Fibroblast of lung (primary cell): ENCODE results near the gene ERVFRD-1. TPM values are rescaled to one million over a fixed set of nuclear protein-coding genes. Genes with fewer than 3 reads are reported as not detected.

Source experiments
- DNase-seq, 2 donors: peaks; one replicate each; pipeline versions ENCODE4 v3.0.0 to v3.0.0-alpha.2; 2010; ENCODE audit warnings: low read depth in 2 of 2
- H2AFZ ChIP-seq: 2 replicates; pipeline ENCODE4 v1.5.1; 2012; ENCODE audit warnings: low read length, control low read depth, inconsistent platforms
- H3K27ac ChIP-seq: 2 replicates; pipeline ENCODE4 v1.5.1; 2011; ENCODE audit warnings: low read length, control low read depth; ENCODE audit not compliant: insufficient read depth
- H3K27me3 ChIP-seq: 2 replicates; pipeline ENCODE4 v1.5.1; 2011; ENCODE audit warnings: mild to moderate bottlenecking, low read length; ENCODE audit not compliant: control insufficient read depth, insufficient read depth
- H3K36me3 ChIP-seq: 2 replicates; pipeline ENCODE4 v1.5.1; 2011; ENCODE audit warnings: low read length; ENCODE audit not compliant: control insufficient read depth, insufficient read depth
- H3K4me1 ChIP-seq: 2 replicates; pipeline ENCODE4 v1.5.1; 2011; ENCODE audit warnings: low read length; ENCODE audit not compliant: control insufficient read depth, insufficient read depth; ENCODE audit errors: extremely low read depth
- H3K4me2 ChIP-seq: 2 replicates; pipeline ENCODE4 v1.5.1; 2011; ENCODE audit warnings: low read length, control low read depth; ENCODE audit not compliant: insufficient read depth; ENCODE audit errors: extremely low read depth
- H3K4me3 ChIP-seq, 4 experiments: fragments of 200-600 bp in 1 of 4; sonication (generic) in 1 of 4; replicated peaks in 1 of 4; 2 replicates each; pipeline ENCODE4 v1.5.1; 2011 to 2016; ENCODE audit warnings: low read length in 4 of 4, low read depth in 3 of 4, mild to moderate bottlenecking in 3 of 4, control low read depth in 2 of 4, inconsistent platforms in 1 of 4, mixed read lengths in 1 of 4; ENCODE audit not compliant: insufficient read depth in 1 of 4; ENCODE audit errors: control extremely low read depth in 1 of 4
- H3K79me2 ChIP-seq: 2 replicates; pipeline ENCODE4 v1.5.1; 2012; ENCODE audit warnings: mild to moderate bottlenecking, low read length, inconsistent platforms; ENCODE audit not compliant: control insufficient read depth, insufficient read depth
- H3K9ac ChIP-seq: 2 replicates; pipeline ENCODE4 v1.5.1; 2011; ENCODE audit warnings: mild to moderate bottlenecking, low read length, control low read depth; ENCODE audit not compliant: insufficient read depth
- H3K9me3 ChIP-seq: 2 replicates; pipeline ENCODE4 v1.5.1; 2012; ENCODE audit warnings: low read depth, low read length; ENCODE audit not compliant: control insufficient read depth, insufficient read depth
- H4K20me1 ChIP-seq: 2 replicates; pipeline ENCODE4 v1.5.1; 2011; ENCODE audit warnings: low read length; ENCODE audit not compliant: control insufficient read depth, insufficient read depth; ENCODE audit errors: extremely low read depth
- EZH2 ChIP-seq: IDR thresholded peaks from 2 replicates; pipeline ENCODE4 v1.5.1; 2012; ENCODE audit warnings: low read length, control low read depth, mild to moderate bottlenecking; ENCODE audit errors: missing control alignments
- polyA plus RNA-seq, 2 donors: library from polyadenylated mRNA; depleted of rRNA in 1 of 2; stranded (reverse) in 1 of 2; unstranded in 1 of 2; fragments of >200 nt; gene quantifications; 2 replicates each; pipeline ENCODE4 v1.2.1, GENCODE V29; 2011 to 2012; ENCODE audit warnings: missing spikeins in 1 of 2
- total RNA-seq: library from RNA; depleted of rRNA; stranded (reverse); fragments of >200 nt; gene quantifications from 2 replicates; pipeline ENCODE4 v1.2.1, GENCODE V29; 2014
- TF ChIP-seq, protein P1 (sequence below), 2 donors: IDR thresholded peaks in 1 of 2; conservative IDR thresholded peaks in 1 of 2; 1 replicate in 1 of 2; 2 replicates in 1 of 2; pipeline ENCODE4 v1.5.1; 2011 to 2012; ENCODE audit warnings: low read length in 2 of 2, control low read depth in 1 of 2, inconsistent platforms in 1 of 2, low read depth in 1 of 2, mild to moderate bottlenecking in 1 of 2

The ERVFRD-1 gene
- total and polyA plus RNA-seq, 2 donors (not counting 1 experiment from before 2014, with no cell fraction given) = not detected

DNA sequence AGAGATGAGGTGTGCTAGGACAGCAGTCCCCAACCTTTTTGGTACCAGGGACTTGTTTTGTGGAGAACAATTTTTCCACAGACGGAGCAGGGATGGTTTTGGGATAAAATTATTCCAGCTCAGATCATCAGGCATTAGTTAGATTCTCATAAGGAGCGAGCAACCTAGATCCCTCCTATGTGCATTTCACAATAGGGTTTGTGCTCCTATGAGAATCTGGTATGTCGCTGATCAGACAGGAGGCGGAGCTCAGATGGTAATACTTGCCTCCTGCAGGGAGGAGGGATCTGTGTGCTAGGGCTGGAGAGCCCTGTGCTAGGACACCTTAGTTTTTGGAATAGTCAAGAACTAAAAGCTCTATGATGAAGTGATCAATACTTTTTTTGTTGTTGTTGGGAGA lies 15.4 kb downstream of the ERVFRD-1 start:
- Histone ChIP-seq H3K27ac (no peak overlapping the region), H3K4me2 (peak overlapping the region; percentile 54), H3K79me2 (peaks cover 58% of the 10 kb centered on the region), H3K27me3 (no peaks in the 10 kb centered on the region), H3K36me3 (no peaks in the 10 kb centered on the region), H3K9me3 (no peaks in the 10 kb centered on the region), H3K9ac (no peak overlapping the region), H3K4me3 (peak overlapping the region in 3 of 4 experiments; percentile 89 to 95 (median 95)), H3K4me1 (peaks cover 2% of the 10 kb centered on the region), H4K20me1 (no peaks in the 10 kb centered on the region), H2AFZ (no peak overlapping the region)
- DNase-seq = peak; percentile 70
- no peak for TF ChIP-seq EZH2
- TF ChIP-seq, protein P1, sequence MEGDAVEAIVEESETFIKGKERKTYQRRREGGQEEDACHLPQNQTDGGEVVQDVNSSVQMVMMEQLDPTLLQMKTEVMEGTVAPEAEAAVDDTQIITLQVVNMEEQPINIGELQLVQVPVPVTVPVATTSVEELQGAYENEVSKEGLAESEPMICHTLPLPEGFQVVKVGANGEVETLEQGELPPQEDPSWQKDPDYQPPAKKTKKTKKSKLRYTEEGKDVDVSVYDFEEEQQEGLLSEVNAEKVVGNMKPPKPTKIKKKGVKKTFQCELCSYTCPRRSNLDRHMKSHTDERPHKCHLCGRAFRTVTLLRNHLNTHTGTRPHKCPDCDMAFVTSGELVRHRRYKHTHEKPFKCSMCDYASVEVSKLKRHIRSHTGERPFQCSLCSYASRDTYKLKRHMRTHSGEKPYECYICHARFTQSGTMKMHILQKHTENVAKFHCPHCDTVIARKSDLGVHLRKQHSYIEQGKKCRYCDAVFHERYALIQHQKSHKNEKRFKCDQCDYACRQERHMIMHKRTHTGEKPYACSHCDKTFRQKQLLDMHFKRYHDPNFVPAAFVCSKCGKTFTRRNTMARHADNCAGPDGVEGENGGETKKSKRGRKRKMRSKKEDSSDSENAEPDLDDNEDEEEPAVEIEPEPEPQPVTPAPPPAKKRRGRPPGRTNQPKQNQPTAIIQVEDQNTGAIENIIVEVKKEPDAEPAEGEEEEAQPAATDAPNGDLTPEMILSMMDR (conservative IDR thresholded peaks at IDR 0.05 in 1 of 2, IDR thresholded peaks at IDR 0.05 in 1 of 2; ENCODE audit: low read depth in 1 of 2, low read length in 2 of 2) = no peak

- H3K4me2 ChIP-seq = peak overlapping the region; percentile 82
- H3K79me2 ChIP-seq = peaks cover 50% of the 10 kb centered on the region
- H3K36me3 ChIP-seq = no peaks in the 10 kb centered on the region
- DNase-seq = peak in 1 of 2 donors; percentile 5
- peaks cover 2% of the 10 kb centered on the region for H3K4me1 ChIP-seq
- no peak for TF ChIP-seq EZH2
- TF ChIP-seq, protein P1 (conservative IDR thresholded peaks at IDR 0.05 in 1 of 2, IDR thresholded peaks at IDR 0.05 in 1 of 2; ENCODE audit: low read depth in 1 of 2, low read length in 2 of 2) = no peak
- H3K27ac ChIP-seq = peak overlapping the region; percentile 98
- H3K27me3 ChIP-seq = no peaks in the 10 kb centered on the region
- H3K9me3 ChIP-seq = no peaks in the 10 kb centered on the region
- peak overlapping the region; percentile 88 to 95 (median 92) for H3K4me3 ChIP-seq
- H2AFZ ChIP-seq = no peak overlapping the region
- peak overlapping the region; percentile 99 for H3K9ac ChIP-seq
- no peaks in the 10 kb centered on the region for H4K20me1 ChIP-seq
Measured at GRCh38 chr6:11094941-11095340, 16.6 kb downstream of the ERVFRD-1 start.

DNA sequence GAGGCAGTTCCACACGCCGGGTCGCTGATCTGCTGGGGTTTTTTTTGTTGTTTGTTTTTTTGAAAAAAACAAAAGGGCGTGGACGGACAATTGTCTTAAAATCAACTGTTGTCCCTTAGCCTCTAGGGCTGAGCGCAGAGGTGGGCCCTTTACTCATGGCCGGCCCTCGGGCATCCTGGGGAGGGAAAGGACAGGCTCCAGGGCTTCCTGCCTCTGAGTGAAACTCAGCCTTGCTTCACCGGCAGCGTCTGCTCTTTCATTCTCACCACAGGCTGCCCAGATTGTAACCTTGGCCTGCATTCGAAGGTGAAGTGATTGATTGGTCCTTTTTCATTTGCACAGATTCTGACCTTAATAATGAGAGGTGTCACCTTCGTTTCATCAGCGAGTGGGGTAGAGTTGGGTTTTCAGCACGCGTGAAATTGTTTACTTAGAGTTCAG lies 17.1 kb downstream of the ERVFRD-1 start:
- Histone ChIP-seq H2AFZ (peak overlapping the region; percentile 95), H3K36me3 (no peaks in the 10 kb centered on the region), H3K4me2 (peak overlapping the region; percentile 82), H3K27ac (peak overlapping the region; percentile 98), H3K79me2 (peaks cover 47% of the 10 kb centered on the region), H3K9ac (peak overlapping the region; percentile 99), H4K20me1 (no peaks in the 10 kb centered on the region), H3K4me1 (peaks cover 2% of the 10 kb centered on the region), H3K9me3 (no peaks in the 10 kb centered on the region), H3K4me3 (peak overlapping the region; percentile 88 to 95 (median 92)), H3K27me3 (no peaks in the 10 kb centered on the region)
- TF ChIP-seq, protein P1 (conservative IDR thresholded peaks at IDR 0.05 in 1 of 2, IDR thresholded peaks at IDR 0.05 in 1 of 2; ENCODE audit: low read depth in 1 of 2, low read length in 2 of 2) = no peak
- no peak for TF ChIP-seq EZH2
- DNase-seq = peak; percentile 38 to 49
